ENCODE data around the gene DHRS2. TPM values are rescaled to one million over a fixed set of nuclear protein-coding genes. Genes with fewer than 3 reads are reported as not detected.

DHRS2 gene
- total RNA-seq: 0.31 TPM in 1 of 2 replicates, not detected in the other

GRCh38 chr14:23636317-23637211 is at the start of gene DHRS2:
Gene DHRS2, plus strand, starts transcription at chr14:23636364. Its CDS starts 2,501 bp downstream, at chr14:23638865.

Other genes with a start within 250 kb of the DHRS2 start
- gene MYH6, start 228.1 kb upstream of the DHRS2 start, total RNA-seq: not detected in 2 replicates
- not detected in 2 replicates for gene MYH7, start 200.7 kb upstream of the DHRS2 start, total RNA-seq
- 21.9 and 37.1 TPM in 2 replicates for gene NGDN, start 166.7 kb upstream of the DHRS2 start, total RNA-seq
- 0.23 TPM in 1 of 2 replicates, not detected in the other for gene ZFHX2, start 84.6 kb upstream of the DHRS2 start, total RNA-seq
- gene THTPA, start 80.1 kb upstream of the DHRS2 start, total RNA-seq: 2.7 and 4.8 TPM in 2 replicates
- gene AP1G2, start 68.6 kb upstream of the DHRS2 start, total RNA-seq: 53.6 and 70.6 TPM in 2 replicates
- gene JPH4, start 57.6 kb upstream of the DHRS2 start, total RNA-seq: not detected in 2 replicates